Brain pericyte (primary cell): ENCODE data around the gene COL23A1.

Source experiments
- DNase-seq: peaks from one replicate; pipeline ENCODE4 v3.0.0-alpha.2; 2012; ENCODE audit warnings: low read depth, low spot score

The COL23A1 gene

GRCh38 chr5:178476972-178477754 lies 113.0 kb downstream of the COL23A1 start:
- DNase-seq = no peak

- no peak for DNase-seq
Measured at GRCh38 chr5:178476531-178476930, 113.7 kb downstream of the COL23A1 start.

- no peak for DNase-seq
Measured at GRCh38 chr5:178475422-178475821, 114.8 kb downstream of the COL23A1 start.

DNA sequence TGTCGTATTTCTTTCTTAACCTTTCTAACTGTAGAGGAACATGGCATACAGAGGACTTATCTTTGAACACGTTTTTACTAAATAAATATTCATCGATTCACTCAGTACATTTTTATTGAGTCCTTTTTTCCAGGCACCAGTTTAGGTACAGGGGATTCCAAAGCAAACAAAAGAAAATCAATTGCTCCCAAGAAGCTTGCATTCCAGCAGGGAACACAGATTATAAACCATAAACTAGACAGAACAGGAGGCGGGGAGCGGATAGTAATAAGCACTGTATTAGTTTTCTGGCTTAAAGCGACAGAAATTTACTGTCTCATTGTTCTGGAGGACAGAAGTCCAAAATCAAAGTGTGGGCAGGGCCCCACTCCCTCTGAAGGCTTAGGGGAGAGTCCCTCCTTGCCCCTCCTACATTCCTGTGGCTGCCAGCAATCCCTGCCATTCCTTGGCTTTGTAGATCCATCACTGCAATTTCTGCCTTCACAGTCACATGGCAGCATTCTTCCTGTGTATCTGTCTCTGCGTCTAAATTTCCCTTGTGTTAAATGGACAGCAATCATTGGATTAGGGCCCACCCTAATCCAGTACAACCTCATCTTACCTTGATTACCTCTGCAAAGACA lies 115.5 kb downstream of the COL23A1 start:
- no peak for DNase-seq

- no peak for DNase-seq
Measured at GRCh38 chr5:178473854-178474253, 116.3 kb downstream of the COL23A1 start.

GRCh38 chr5:178472138-178472537 lies 118.1 kb downstream of the COL23A1 start:
- DNase-seq = no peak

- no peak for DNase-seq
Measured at GRCh38 chr5:178471711-178472110, 118.5 kb downstream of the COL23A1 start.

GRCh38 chr5:178470760-178471025 lies 119.5 kb downstream of the COL23A1 start:
- DNase-seq = no peak

- no peak for DNase-seq
Measured at GRCh38 chr5:178469975-178470759, 120.0 kb downstream of the COL23A1 start.

DNA sequence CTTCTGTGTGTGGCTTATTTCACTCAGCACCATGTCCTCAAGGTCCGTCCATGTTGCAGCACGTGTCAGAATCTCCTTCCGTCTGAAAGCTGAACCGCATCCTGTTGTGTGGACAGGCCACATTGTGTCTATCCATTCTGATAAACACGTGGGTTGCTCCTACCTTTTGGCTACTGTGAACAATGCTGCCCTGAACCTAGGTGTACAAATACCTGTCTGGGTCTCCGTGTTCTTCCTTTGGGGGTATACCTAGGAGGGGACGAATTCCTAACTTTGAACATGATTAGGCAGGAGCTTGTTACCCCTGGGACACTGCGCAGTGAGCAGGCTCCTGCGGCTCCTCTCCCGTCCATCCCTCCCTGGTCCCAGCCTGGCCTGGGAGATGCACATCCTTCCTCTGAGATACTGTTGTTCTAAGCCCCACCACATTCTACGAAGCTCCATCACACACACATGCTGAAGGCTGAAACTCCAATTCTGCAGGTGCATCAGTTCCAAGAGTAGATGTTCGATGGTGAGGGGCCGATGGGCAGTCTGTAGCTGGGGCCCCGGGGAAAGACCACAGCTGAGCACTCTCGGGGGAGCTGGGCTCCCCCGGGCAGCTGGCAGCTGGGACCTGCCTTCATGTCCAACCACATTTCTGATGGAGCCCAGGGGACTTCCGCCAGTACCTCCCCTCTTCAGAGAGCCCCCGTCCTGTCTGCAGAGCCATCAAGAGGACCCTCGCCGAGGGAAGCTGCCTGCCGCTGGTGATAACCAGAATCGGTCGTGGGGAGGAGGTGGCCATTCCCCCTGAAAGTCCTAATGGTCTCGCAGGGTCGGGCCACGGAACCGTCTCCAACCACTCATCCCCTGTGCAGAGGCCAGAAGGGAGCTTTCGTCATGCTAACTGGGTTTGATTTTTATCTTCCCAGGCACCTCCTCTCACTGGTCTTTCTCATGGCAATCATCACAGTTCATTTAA lies 120.9 kb downstream of the COL23A1 start:
- no peak for DNase-seq

DNA sequence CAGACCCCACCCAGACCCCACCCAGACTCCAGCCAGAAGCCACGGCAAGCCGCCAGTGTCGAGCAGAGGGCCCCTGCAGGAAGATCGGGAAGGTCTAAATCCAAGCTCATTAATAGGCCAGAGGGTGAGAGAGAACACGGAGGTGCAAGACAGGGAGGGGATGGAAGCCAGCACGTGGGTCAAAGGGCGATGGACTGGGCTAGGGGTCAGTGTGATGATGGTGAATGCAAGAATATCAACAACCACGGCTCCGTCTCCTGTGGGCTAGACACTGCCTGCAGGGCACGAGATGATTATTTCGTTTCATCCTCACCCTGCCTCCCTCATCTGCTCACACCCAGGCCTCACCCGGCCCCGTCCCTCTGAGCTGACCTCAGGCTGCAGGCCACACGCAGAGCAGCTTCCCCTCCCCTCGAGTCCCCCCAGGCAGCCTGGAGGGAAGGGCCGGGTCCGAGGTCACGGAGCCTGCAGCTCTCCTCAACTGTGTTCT lies 122.0 kb downstream of the COL23A1 start:
- no peak for DNase-seq

DNA sequence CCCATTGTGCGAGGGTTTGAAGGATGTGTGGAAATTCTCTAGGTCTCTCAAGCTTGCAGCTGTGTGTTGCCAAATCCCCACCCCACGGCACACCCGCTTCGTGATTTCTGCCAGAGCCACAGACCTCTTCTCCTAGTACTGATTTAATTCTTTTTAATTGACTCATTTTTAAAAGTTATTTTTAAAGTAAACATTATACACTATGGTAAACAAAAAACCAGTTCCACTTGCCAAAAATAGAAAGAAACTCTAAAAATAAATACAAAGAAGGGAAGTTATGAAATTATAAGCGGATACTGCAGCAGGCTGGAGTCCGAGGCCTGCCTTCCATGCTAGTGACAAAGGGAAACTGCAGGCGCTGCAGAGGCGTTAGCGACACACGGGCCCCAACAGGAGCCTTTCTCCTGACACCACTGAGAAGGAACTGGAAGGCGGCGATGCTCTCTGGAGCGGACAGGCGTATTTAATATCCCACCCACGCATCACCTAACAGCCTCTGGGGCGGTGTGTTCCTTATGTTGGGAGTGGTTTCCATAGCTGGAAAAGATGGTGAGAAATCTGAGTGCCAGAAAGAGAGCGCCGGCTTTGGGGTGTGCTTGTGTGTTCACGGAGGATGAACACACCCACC lies 122.5 kb downstream of the COL23A1 start:
- no peak for DNase-seq

DNA sequence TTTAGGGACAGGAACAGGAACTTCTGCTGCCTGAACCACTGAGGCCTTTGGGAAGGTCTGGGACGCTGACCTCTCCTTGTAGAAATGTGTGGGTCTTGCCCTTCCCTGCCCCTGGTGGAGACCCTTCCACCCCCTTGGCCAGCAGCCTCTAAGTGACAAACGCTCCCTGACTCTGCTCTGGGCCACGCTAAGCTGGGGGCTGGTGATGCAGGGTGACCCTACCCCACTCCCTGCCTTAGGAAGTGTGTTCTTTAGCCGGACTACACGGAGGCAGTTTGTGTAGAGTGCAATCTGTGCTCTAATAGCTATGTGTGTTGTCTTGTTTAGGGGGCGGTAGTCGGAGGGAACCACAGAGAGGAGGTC lies 123.0 kb downstream of the COL23A1 start:
- no peak for DNase-seq

- no peak for DNase-seq
Measured at GRCh38 chr5:178466342-178466741, 123.9 kb downstream of the COL23A1 start.

DNA sequence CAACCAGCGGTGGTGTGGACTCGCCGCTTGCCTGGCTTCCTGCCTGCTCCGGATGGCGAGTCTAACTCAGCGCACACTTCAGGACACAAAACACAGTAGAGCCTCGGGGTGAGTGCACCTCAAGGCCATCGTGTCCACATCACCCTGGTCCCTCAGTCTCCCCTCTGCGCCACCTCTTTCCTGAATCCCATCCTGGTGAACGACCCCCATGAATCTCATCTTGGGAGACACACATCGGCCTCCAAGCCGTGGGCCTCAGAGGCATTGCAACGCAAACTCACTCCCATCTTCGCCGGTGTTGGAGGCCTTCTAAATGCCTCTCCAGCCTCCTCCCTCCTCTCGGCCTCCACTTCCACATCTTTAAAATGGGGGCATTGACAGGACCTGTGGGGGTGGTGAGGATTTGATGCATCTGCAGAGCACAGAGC lies 124.3 kb downstream of the COL23A1 start:
- DNase-seq = no peak

- no peak for DNase-seq
Measured at GRCh38 chr5:178465228-178465860, 124.8 kb downstream of the COL23A1 start.

GRCh38 chr5:178464431-178465048 lies 125.7 kb downstream of the COL23A1 start:
- no peak for DNase-seq

GRCh38 chr5:178463321-178464155 lies 126.7 kb downstream of the COL23A1 start:
- no peak for DNase-seq

- no peak for DNase-seq
Measured at GRCh38 chr5:178462816-178463215, 127.4 kb downstream of the COL23A1 start.
